IMR-90 (cell line): ENCODE measurements around the gene SNED1. TPM values are rescaled to one million over a fixed set of nuclear protein-coding genes. Genes with fewer than 3 reads are reported as not detected.

Experiments
- ATAC-seq: fragments of 200-7000 bp; cut with Tn5 transposase; 2 replicates; pipeline ENCODE4 v1.9.1; 2020; ENCODE audit warnings: low read depth, mild to moderate bottlenecking, moderate library complexity
- BruUV-seq: library from RNA; stranded (reverse); fragments of 400-500 nt; replicated peaks from 2 replicates; lab custom pipeline; 2021; lab: Mats Ljungman, UMichigan
- CTCF ChIA-PET: fragments of 300-600 bp; formaldehyde crosslinking; extraction: SDS; loops from one replicate; lab custom pipeline; 2021; ENCODE audit warnings: antibody characterized with exemption; lab: Yijun Ruan, JAX
- POLR2A ChIA-PET: fragments of 300-600 bp; sonication (Branson Sonifier 250); formaldehyde crosslinking; loops from one replicate; lab custom pipeline; 2022; ENCODE audit warnings: antibody characterized with exemption; ENCODE audit not compliant: unreplicated experiment; lab: Charles Lee
- DNase-seq: peaks from one replicate; pipeline ENCODE4 v3.0.0; 2013
- H2AFZ ChIP-seq: replicated peaks from 2 replicates; pipeline ENCODE3; 2013; ENCODE audit warnings: low read length, mild to moderate bottlenecking; ENCODE audit not compliant: poor library complexity
- H2AK5ac ChIP-seq: 2 replicates; pipeline ENCODE4 v1.6.1; 2013; ENCODE audit warnings: low read depth, low read length, inconsistent platforms
- H2AK9ac ChIP-seq: replicated peaks from 2 replicates; pipeline ENCODE3; 2013; ENCODE audit warnings: mild to moderate bottlenecking, low read depth, low read length, moderate library complexity; ENCODE audit not compliant: poor library complexity
- H2BK120ac ChIP-seq: 2 replicates; pipeline ENCODE4 v1.6.1; 2013; ENCODE audit warnings: low read depth, low read length, inconsistent platforms
- H2BK15ac ChIP-seq: 3 replicates; pipeline ENCODE4 v1.6.1; 2013; ENCODE audit warnings: low read depth, low read length, inconsistent platforms
- H2BK20ac ChIP-seq: 2 replicates; pipeline ENCODE4 v1.6.1; 2013; ENCODE audit warnings: low read depth, mild to moderate bottlenecking, inconsistent platforms, low read length, moderate library complexity
- H2BK5ac ChIP-seq: 2 replicates; pipeline ENCODE4 v1.6.1; 2013; ENCODE audit warnings: mild to moderate bottlenecking, low read depth, low read length, inconsistent platforms; ENCODE audit not compliant: poor library complexity, severe bottlenecking
- H3K14ac ChIP-seq: replicated peaks from 2 replicates; pipeline ENCODE4 v1.6.1; 2013; ENCODE audit warnings: low read depth, low read length, inconsistent platforms
- H3K18ac ChIP-seq: 2 replicates; pipeline ENCODE4 v1.6.1; 2013; ENCODE audit warnings: low read depth, low read length, control low read depth
- H3K23ac ChIP-seq: 2 replicates; pipeline ENCODE4 v1.6.1; 2013; ENCODE audit warnings: low read depth, low read length, inconsistent platforms
- H3K27ac ChIP-seq: 2 replicates; pipeline ENCODE4 v1.5.1; 2013; ENCODE audit warnings: mild to moderate bottlenecking, control low read depth, low read length; ENCODE audit not compliant: insufficient read depth
- H3K27me3 ChIP-seq: 2 replicates; pipeline ENCODE4 v1.6.1; 2013; ENCODE audit warnings: low read length; ENCODE audit not compliant: control insufficient read depth, insufficient read depth
- H3K36me3 ChIP-seq: 2 replicates; pipeline ENCODE4 v1.6.1; 2013; ENCODE audit warnings: low read length, mixed read lengths; ENCODE audit not compliant: control insufficient read depth, insufficient read depth
- H3K4ac ChIP-seq: 2 replicates; pipeline ENCODE4 v1.6.1; 2013; ENCODE audit warnings: low read depth, low read length, inconsistent platforms
- H3K4me1 ChIP-seq: 2 replicates; pipeline ENCODE4 v1.6.1; 2013; ENCODE audit warnings: low read length, mixed read lengths; ENCODE audit not compliant: control insufficient read depth, insufficient read depth
- H3K4me2 ChIP-seq: 2 replicates; pipeline ENCODE4 v1.6.1; 2013; ENCODE audit warnings: low read depth, mild to moderate bottlenecking, control low read depth, low read length, moderate library complexity
- H3K4me3 ChIP-seq: 2 replicates; pipeline ENCODE4 v1.5.1; 2013; ENCODE audit warnings: low read depth, mild to moderate bottlenecking, control low read depth, low read length, moderate library complexity; ENCODE audit not compliant: insufficient read depth
- H3K56ac ChIP-seq: 2 replicates; pipeline ENCODE4 v1.6.1; 2013; ENCODE audit warnings: low read length, inconsistent platforms; ENCODE audit not compliant: insufficient read depth; ENCODE audit errors: extremely low read depth
- H3K79me1 ChIP-seq, 2 experiments: 2 replicates each; pipeline ENCODE4 v1.6.1; 2013; ENCODE audit warnings: low read length in 2 of 2, inconsistent platforms in 1 of 2, low read depth in 1 of 2
- H3K9ac ChIP-seq: 2 replicates; pipeline ENCODE4 v1.6.1; 2013; ENCODE audit warnings: low read depth, low read length, control low read depth
- H3K9me1 ChIP-seq: 2 replicates; pipeline ENCODE4 v1.6.1; 2013; ENCODE audit warnings: low read length, inconsistent platforms; ENCODE audit not compliant: insufficient read depth
- H3K9me3 ChIP-seq: 2 replicates; pipeline ENCODE4 v1.6.1; 2013; ENCODE audit warnings: low read length; ENCODE audit not compliant: control insufficient read depth, insufficient read depth
- H4K20me1 ChIP-seq: 2 replicates; pipeline ENCODE4 v1.6.1; 2013; ENCODE audit warnings: low read length, inconsistent platforms; ENCODE audit not compliant: insufficient read depth
- H4K5ac ChIP-seq: 2 replicates; pipeline ENCODE4 v1.6.1; 2013; ENCODE audit warnings: mild to moderate bottlenecking, low read depth, low read length, control low read depth
- H4K8ac ChIP-seq, 2 experiments: 2 replicates each; pipeline ENCODE4 v1.6.1; 2013; ENCODE audit warnings: low read depth in 2 of 2, low read length in 2 of 2, control low read depth in 1 of 2, inconsistent platforms in 1 of 2
- H4K91ac ChIP-seq: 2 replicates; pipeline ENCODE4 v1.6.1; 2013; ENCODE audit warnings: low read depth, low read length, inconsistent platforms; ENCODE audit not compliant: insufficient read depth
- BHLHE40 ChIP-seq: fragments of 150-350 bp; IDR thresholded peaks from 2 replicates; pipeline ENCODE4 v1.6.1; 2016; ENCODE audit warnings: mild to moderate bottlenecking, low read depth, low read length
- CEBPB ChIP-seq: IDR thresholded peaks from 2 replicates; pipeline ENCODE4 v1.6.1; 2012; ENCODE audit warnings: low read depth, low read length, improper control_type of control experiment
- FOS ChIP-seq: fragments of 150-350 bp; IDR thresholded peaks from 2 replicates; pipeline ENCODE4 v1.6.1; 2016; ENCODE audit warnings: low read depth, low read length
- MAFK ChIP-seq: IDR thresholded peaks from 2 replicates; pipeline ENCODE4 v1.6.1; 2012; ENCODE audit warnings: low read depth, low read length, improper control_type of control experiment
- MAZ ChIP-seq: IDR thresholded peaks from 2 replicates; pipeline ENCODE4 v1.6.1; 2012; ENCODE audit warnings: low read depth, mild to moderate bottlenecking, low read length, improper control_type of control experiment, moderate library complexity, borderline replicate concordance
- NFE2L2 ChIP-seq: fragments of 150-350 bp; IDR thresholded peaks from 2 replicates; pipeline ENCODE4 v1.6.1; 2016; ENCODE audit warnings: low read depth, mild to moderate bottlenecking, low read length
- RAD21 ChIP-seq: IDR thresholded peaks from 2 replicates; pipeline ENCODE4 v1.6.1; 2012; ENCODE audit warnings: low read length, improper control_type of control experiment
- RCOR1 ChIP-seq: IDR thresholded peaks from 2 replicates; pipeline ENCODE4 v1.6.1; 2012; ENCODE audit warnings: mild to moderate bottlenecking, low read length, improper control_type of control experiment; ENCODE audit not compliant: insufficient replicate concordance
- WGBS, 2 experiments: methylation state at CpG; one replicate each; pipeline versions ENCODE4 v1.1.5 to v1.1.7; 2013; ENCODE audit warnings: missing lambda C conversion rate in 2 of 2; ENCODE audit not compliant: insufficient read length in 1 of 2; ENCODE audit errors: extremely low coverage in 2 of 2; 5-methylcytosine and 5-hydroxymethylcytosine counted together
- dilution Hi-C: fragments of 300-500 bp; cut with HindIII; formaldehyde crosslinking; loops from one replicate; pipeline ENCODE4 v1.14.3; 2018; ENCODE audit warnings: low sequenced_read_pairs; ENCODE audit not compliant: unreplicated experiment
- in situ Hi-C: fragments of 300-500 bp; cut with MboI; formaldehyde crosslinking; loops from 3 replicates; pipeline ENCODE4 v1.14.3; 2019; ENCODE audit warnings: low sequenced_read_pairs, inconsistent platforms, mixed read lengths
- intact Hi-C: fragments of 100-400 bp; cut with micrococcal nuclease; formaldehyde crosslinking; loops from 2 replicates; pipeline ENCODE4 v1.10.0; 2022
- polyA plus RNA-seq, 3 experiments: library from polyadenylated mRNA; depleted of rRNA; stranded (reverse); fragments of >200 nt; gene quantifications; 2 replicates each; pipeline ENCODE4 v1.2.3, GENCODE V29; 2012; ENCODE audit warnings: low replicate concordance in 1 of 3
- total RNA-seq: library from RNA; depleted of rRNA; stranded (reverse); fragments of >200 nt; gene quantifications from 2 replicates; pipeline ENCODE4 v1.2.3, GENCODE V29; 2012
- TF ChIP-seq, protein P1 (sequence below): fragments of 150-350 bp; IDR thresholded peaks from 2 replicates; pipeline ENCODE4 v1.6.1; 2017; ENCODE audit warnings: mild to moderate bottlenecking, antibody characterized with exemption, low read length, low read depth
- TF ChIP-seq, protein P2 (sequence below): conservative IDR thresholded peaks from 2 replicates; pipeline ENCODE4 v1.5.1; 2012; ENCODE audit warnings: mild to moderate bottlenecking, low read depth, low read length, improper control_type of control experiment
- TF ChIP-seq, protein P3 (sequence below): fragments of 150-350 bp; IDR thresholded peaks from 2 replicates; pipeline ENCODE4 v1.6.1; 2016; ENCODE audit warnings: low read depth, mild to moderate bottlenecking, low read length, moderate library complexity, borderline replicate concordance

The SNED1 gene
- total and polyA plus RNA-seq, 2 of the 4 experiments (the other 2 are of a cell fraction) = 1.1 to 3.4 TPM

GRCh38 chr2:241081190-241081642 is 82.8 kb downstream of the SNED1 start:
- Histone ChIP-seq H3K56ac (no peak overlapping the region), H3K4ac (no peak overlapping the region), H3K23ac (no peak overlapping the region), H3K79me1 (no peaks in the 10 kb centered on the region), H3K27me3 (no peaks in the 10 kb centered on the region), H3K4me1 (no peaks in the 10 kb centered on the region), H3K4me2 (no peak overlapping the region), H2AFZ (no peak overlapping the region), H3K27ac (no peak overlapping the region), H3K9me3 (no peaks in the 10 kb centered on the region), H2BK5ac (no peak overlapping the region), H2AK9ac (no peak overlapping the region), H2BK15ac (no peak overlapping the region), H3K4me3 (no peak overlapping the region), H2BK20ac (no peak overlapping the region), H2BK120ac (no peak overlapping the region), H4K5ac (no peak overlapping the region), H3K14ac (no peak overlapping the region), H3K9ac (no peak overlapping the region), H4K91ac (no peak overlapping the region), H3K18ac (no peak overlapping the region), H3K36me3 (peaks cover 3% of the 10 kb centered on the region), H4K8ac (no peak overlapping the region), H3K9me1 (no peaks in the 10 kb centered on the region; the same call in 1 of the 2 replicates), H4K20me1 (no peaks in the 10 kb centered on the region), H2AK5ac (no peak overlapping the region)
- CTCF ChIA-PET = no interaction called here
- no peak for ATAC-seq
- WGBS, 2 experiments = 67% methylated on average over 1 of the region's 9 CpGs; no CpG with 5 or more reads in 1 of the 2 experiments
- in situ Hi-C loops = no loop called here
- BruUV-seq = no TSS peak
- POLR2A ChIA-PET = no interaction called here
- intact Hi-C loops = no loop called here
- TF ChIP-seq RCOR1 (no peak), BHLHE40 (no peak), CEBPB (no peak), MAZ (no peak), RAD21 (no peak), FOS (no peak), NFE2L2 (no peak), MAFK (no peak)
- TF ChIP-seq, protein P1, sequence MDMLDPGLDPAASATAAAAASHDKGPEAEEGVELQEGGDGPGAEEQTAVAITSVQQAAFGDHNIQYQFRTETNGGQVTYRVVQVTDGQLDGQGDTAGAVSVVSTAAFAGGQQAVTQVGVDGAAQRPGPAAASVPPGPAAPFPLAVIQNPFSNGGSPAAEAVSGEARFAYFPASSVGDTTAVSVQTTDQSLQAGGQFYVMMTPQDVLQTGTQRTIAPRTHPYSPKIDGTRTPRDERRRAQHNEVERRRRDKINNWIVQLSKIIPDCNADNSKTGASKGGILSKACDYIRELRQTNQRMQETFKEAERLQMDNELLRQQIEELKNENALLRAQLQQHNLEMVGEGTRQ = no peak
- TF ChIP-seq, protein P2, sequence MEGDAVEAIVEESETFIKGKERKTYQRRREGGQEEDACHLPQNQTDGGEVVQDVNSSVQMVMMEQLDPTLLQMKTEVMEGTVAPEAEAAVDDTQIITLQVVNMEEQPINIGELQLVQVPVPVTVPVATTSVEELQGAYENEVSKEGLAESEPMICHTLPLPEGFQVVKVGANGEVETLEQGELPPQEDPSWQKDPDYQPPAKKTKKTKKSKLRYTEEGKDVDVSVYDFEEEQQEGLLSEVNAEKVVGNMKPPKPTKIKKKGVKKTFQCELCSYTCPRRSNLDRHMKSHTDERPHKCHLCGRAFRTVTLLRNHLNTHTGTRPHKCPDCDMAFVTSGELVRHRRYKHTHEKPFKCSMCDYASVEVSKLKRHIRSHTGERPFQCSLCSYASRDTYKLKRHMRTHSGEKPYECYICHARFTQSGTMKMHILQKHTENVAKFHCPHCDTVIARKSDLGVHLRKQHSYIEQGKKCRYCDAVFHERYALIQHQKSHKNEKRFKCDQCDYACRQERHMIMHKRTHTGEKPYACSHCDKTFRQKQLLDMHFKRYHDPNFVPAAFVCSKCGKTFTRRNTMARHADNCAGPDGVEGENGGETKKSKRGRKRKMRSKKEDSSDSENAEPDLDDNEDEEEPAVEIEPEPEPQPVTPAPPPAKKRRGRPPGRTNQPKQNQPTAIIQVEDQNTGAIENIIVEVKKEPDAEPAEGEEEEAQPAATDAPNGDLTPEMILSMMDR = no peak
- TF ChIP-seq, protein P3, sequence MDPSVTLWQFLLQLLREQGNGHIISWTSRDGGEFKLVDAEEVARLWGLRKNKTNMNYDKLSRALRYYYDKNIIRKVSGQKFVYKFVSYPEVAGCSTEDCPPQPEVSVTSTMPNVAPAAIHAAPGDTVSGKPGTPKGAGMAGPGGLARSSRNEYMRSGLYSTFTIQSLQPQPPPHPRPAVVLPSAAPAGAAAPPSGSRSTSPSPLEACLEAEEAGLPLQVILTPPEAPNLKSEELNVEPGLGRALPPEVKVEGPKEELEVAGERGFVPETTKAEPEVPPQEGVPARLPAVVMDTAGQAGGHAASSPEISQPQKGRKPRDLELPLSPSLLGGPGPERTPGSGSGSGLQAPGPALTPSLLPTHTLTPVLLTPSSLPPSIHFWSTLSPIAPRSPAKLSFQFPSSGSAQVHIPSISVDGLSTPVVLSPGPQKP = no peak
- no peak for DNase-seq
- dilution Hi-C loops = no loop called here
